Adrenal gland (tissue), 12 donors: ENCODE results near the gene ZSWIM5. TPM values are rescaled to one million over a fixed set of nuclear protein-coding genes. Genes with fewer than 3 reads are reported as not detected.

ENCODE experiments used
- DNase-seq, 7 donors: peaks; one replicate each; pipeline ENCODE4 v3.0.0-alpha.2; 2019 to 2020
- H3K27ac ChIP-seq, 5 donors: fragments of 200-600 bp; sonication (generic) in 4 of 5; 1 replicate in 3 of 5; 2 replicates in 2 of 5; pipeline versions ENCODE4 v1.5.1 to v1.8.0; 2016 to 2020; ENCODE audit warnings: mild to moderate bottlenecking in 1 of 5
- H3K27me3 ChIP-seq: fragments of 200-600 bp; 2 replicates; pipeline ENCODE4 v1.8.0; 2021
- H3K36me3 ChIP-seq, 2 donors: fragments of 200-600 bp; replicated peaks in 1 of 2; 1 replicate in 1 of 2; 2 replicates in 1 of 2; pipeline versions ENCODE4 v1.5.1 to v1.8.0; 2018 to 2022
- H3K4me1 ChIP-seq, 2 donors: fragments of 200-600 bp; replicated peaks in 1 of 2; 1 replicate in 1 of 2; 2 replicates in 1 of 2; pipeline versions ENCODE4 v1.5.1 to v1.8.0; 2018 to 2021
- H3K4me3 ChIP-seq, 4 donors: fragments of 200-600 bp; sonication (generic) in 3 of 4; one replicate each; pipeline ENCODE4 v1.5.1; 2016 to 2018
- H3K9me3 ChIP-seq, 3 donors: fragments of 200-600 bp; sonication (generic) in 1 of 3; replicated peaks in 1 of 3; 1 replicate in 2 of 3; 2 replicates in 1 of 3; pipeline versions ENCODE4 v1.5.1 to v1.8.0; 2016 to 2021
- POLR2A ChIP-seq, 2 donors: fragments of 450-650 bp; IDR thresholded peaks; one replicate each; pipeline ENCODE4 v1.6.1; 2017; ENCODE audit warnings: antibody characterized with exemption in 2 of 2, mild to moderate bottlenecking in 2 of 2, moderate library complexity in 1 of 2
- WGBS, 4 donors: extraction: QIAGEN DNeasy Blood & Tissue Kit in 2 of 4; methylation state at CpG; one replicate each; pipeline versions ENCODE4 v1.1.5 to v1.1.7; 2013 to 2017; 5-methylcytosine and 5-hydroxymethylcytosine counted together
- intact Hi-C, 2 donors: fragments of 100-400 bp; cut with DNase I; formaldehyde crosslinking; loops; one replicate each; pipeline versions ENCODE4 v1.14.1 to v1.15.0; 2022 to 2023
- polyA plus RNA-seq, 3 donors: library from polyadenylated mRNA; stranded (reverse); fragments of 200-250 nt in 2 of 3; fragments of 350-450 nt in 1 of 3; fragmentation: Illumina TruSeq in 1 of 3; extraction: RNeasy Lipid Tissue Mini Kit (QIAGEN cat#74804) in 1 of 3; gene quantifications; one replicate each; pipeline ENCODE4 v1.2.3, GENCODE V29; 2013 to 2014
- total RNA-seq, 9 donors: library from RNA; depleted of rRNA in 4 of 9; stranded (reverse); fragments of >200 nt in 4 of 9; fragments of 120-200 nt in 1 of 9; fragmentation: NEBNext Ultra II Directional in 1 of 9; extraction: Animal tissue kit (Norgen Biotek cat#: 25700) in 1 of 9; gene quantifications; one replicate each; pipeline versions ENCODE4 v1.1.0 to v1.2.4, GENCODE V29; 2013 to 2023
- TF ChIP-seq, protein P1 (sequence below), 6 experiments: fragments of 450-650 bp in 4 of 6; fragments of 200-600 bp in 2 of 6; sonication (generic) in 1 of 6; IDR thresholded peaks; 1 replicate in 5 of 6; 2 replicates in 1 of 6; pipeline versions ENCODE4 v1.5.1 to v1.8.0; 2016 to 2021; ENCODE audit warnings: antibody characterized with exemption in 6 of 6, mild to moderate bottlenecking in 2 of 6, moderate library complexity in 1 of 6
- donor health status: healthy with polysubstance abuse.
- donor health status: Bipolar disorder and iron deficiency.
- donor health status: DM: yes; HTN: yes; CAD: no.
- donor health status: DM: no; HTN: no; CAD: no.
- donor health status: DM: no; HTN: no; CAD: no.
- donor health status: DM: yes; HTN: yes; CAD: no.

The ZSWIM5 gene
- total and polyA plus RNA-seq, 12 donors = 5.0 to 34.0 (median 18.7) TPM

DNA sequence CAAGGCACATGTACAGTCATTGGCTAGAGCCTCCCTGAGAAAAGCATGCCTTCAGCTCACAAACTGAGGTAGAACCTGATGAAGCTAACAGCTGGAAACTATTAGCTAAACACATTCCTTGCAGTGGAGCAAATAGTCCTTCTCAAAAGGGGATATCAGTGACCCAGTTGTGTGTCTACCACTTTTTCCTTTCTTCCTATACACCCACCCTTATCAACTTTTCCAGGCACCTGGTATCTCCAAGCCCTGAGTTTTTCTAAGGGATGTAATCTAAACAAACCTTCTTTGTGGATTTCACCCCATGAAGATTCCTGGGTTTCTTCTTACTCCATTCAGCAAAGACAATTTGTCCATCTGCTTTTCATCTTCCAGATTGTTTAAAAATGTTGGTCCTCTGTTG lies 10.5 kb upstream of the ZSWIM5 start:
- Histone ChIP-seq H3K27ac (no peak overlapping the region), H3K4me1 (no peaks in the 10 kb centered on the region), H3K9me3 (no peaks in the 10 kb centered on the region), H3K4me3 (no peak overlapping the region), H3K27me3 (no peaks in the 10 kb centered on the region), H3K36me3 (no peaks in the 10 kb centered on the region)
- TF ChIP-seq, protein P1, sequence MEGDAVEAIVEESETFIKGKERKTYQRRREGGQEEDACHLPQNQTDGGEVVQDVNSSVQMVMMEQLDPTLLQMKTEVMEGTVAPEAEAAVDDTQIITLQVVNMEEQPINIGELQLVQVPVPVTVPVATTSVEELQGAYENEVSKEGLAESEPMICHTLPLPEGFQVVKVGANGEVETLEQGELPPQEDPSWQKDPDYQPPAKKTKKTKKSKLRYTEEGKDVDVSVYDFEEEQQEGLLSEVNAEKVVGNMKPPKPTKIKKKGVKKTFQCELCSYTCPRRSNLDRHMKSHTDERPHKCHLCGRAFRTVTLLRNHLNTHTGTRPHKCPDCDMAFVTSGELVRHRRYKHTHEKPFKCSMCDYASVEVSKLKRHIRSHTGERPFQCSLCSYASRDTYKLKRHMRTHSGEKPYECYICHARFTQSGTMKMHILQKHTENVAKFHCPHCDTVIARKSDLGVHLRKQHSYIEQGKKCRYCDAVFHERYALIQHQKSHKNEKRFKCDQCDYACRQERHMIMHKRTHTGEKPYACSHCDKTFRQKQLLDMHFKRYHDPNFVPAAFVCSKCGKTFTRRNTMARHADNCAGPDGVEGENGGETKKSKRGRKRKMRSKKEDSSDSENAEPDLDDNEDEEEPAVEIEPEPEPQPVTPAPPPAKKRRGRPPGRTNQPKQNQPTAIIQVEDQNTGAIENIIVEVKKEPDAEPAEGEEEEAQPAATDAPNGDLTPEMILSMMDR (IDR thresholded peaks at IDR 0.05) = no peak
- no peak for TF ChIP-seq POLR2A (IDR thresholded peaks at IDR 0.05)
- intact Hi-C loops = no loop called here
- no peak for DNase-seq

DNA sequence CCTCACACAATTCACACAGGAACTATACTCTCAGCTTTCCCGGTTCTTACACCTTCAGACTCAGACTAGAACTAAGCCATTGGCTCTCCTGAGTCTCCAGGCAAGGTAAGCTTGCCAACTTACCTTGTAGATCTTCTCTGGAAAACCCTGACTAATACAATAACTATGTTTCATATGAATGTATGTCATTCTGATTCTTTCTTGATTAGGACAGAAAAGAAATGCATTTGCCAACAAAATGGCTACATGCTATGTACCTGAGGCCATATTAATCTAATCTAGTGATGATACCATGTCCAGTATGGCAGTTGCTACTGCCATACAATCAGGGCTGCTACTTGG lies 9.8 kb upstream of the ZSWIM5 start:
- 73 to 93% (median 84%) methylated on average over 1 of the region's 1 CpG for WGBS, 4 donors
- Histone ChIP-seq H3K4me3 (no peak overlapping the region), H3K4me1 (no peaks in the 10 kb centered on the region), H3K36me3 (no peaks in the 10 kb centered on the region), H3K9me3 (no peaks in the 10 kb centered on the region), H3K27me3 (no peaks in the 10 kb centered on the region), H3K27ac (no peak overlapping the region)
- TF ChIP-seq POLR2A (IDR thresholded peaks at IDR 0.05) = no peak
- TF ChIP-seq, protein P1 (IDR thresholded peaks at IDR 0.05) = no peak
- intact Hi-C loops = no loop called here
- DNase-seq = no peak

DNA sequence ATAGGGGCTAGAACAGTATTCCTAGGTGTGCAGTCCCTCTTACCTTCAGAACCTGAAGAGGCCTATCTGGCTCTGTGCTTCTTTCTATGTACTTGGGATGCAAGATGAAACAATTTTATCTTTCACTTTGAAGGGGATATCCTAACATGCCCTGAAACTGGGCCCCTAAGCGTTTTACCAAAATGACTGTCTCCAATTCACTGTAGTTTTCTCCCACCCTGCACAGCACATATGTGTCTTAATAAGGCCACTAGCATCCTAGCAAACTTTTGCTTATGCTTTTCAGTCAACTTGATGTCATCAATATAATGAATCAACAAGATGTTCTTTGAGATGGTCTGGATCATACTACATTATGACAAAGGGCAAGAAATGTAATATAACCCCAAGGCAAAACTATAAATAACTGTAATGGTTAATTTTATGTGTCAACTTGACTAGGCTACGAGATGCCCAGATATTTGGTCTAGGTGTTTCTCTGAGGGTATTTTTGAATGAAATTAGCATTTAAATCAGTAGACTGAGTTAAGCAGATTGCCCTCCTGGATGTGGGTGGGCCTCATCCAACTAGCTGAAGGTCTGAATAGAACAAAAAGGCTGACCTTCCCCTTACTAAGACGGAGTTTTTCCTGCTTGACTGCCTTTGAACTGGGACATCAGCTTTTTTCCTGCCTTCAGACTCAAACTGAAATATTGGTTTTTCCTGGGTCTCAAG lies 9.2 kb upstream of the ZSWIM5 start:
- no peaks in the 10 kb centered on the region for H3K4me1 ChIP-seq
- no peak overlapping the region for H3K27ac ChIP-seq
- no peaks in the 10 kb centered on the region for H3K9me3 ChIP-seq
- intact Hi-C loops = no loop called here
- 78 to 94% (median 84%) methylated on average over 3 of the region's 3 CpGs for WGBS, 4 donors
- TF ChIP-seq, protein P1 (IDR thresholded peaks at IDR 0.05) = no peak
- TF ChIP-seq POLR2A (IDR thresholded peaks at IDR 0.05) = no peak
- no peaks in the 10 kb centered on the region for H3K27me3 ChIP-seq
- no peak overlapping the region for H3K4me3 ChIP-seq
- no peak for DNase-seq
- H3K36me3 ChIP-seq = no peaks in the 10 kb centered on the region

DNA sequence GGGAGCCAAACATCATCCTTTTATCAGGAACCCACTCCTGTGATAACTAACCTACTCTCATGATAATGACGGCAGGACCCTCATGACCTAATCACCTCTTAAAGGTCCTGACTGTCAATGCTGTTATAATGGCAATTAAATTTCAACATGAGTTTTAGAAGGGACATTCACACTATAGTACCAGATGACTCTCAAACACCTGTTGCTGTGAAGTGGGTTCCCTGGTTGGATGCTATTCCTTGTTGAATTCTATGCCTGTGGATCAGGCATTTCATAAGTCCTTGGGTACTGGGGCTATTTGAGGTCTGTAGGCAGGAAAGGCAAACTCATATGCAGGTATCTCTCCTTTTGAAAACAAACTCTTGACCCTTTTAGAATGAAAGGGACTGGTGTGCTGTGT lies 7.5 kb upstream of the ZSWIM5 start:
- H3K27ac ChIP-seq = no peak overlapping the region
- no peaks in the 10 kb centered on the region for H3K9me3 ChIP-seq
- DNase-seq = no peak
- no peaks in the 10 kb centered on the region for H3K27me3 ChIP-seq
- H3K36me3 ChIP-seq = no peaks in the 10 kb centered on the region
- H3K4me1 ChIP-seq = no peaks in the 10 kb centered on the region
- H3K4me3 ChIP-seq = no peak overlapping the region
- no peak for TF ChIP-seq POLR2A (IDR thresholded peaks at IDR 0.05)
- TF ChIP-seq, protein P1 (IDR thresholded peaks at IDR 0.05) = no peak
- intact Hi-C loops = no loop called here
- WGBS, 4 donors = 88 to 100% (median 93%) methylated on average over 1 of the region's 1 CpG
